IgD-negative memory B cell (primary cell): ENCODE data around the gene TRPM3. TPM values are rescaled to one million over a fixed set of nuclear protein-coding genes. Genes with fewer than 3 reads are reported as not detected.

Experiments used
- H3K27ac Mint-ChIP-seq, 3 donors: one replicate each; pipeline ENCODE4 v1.8.0; 2020 to 2022; ENCODE audit warnings: mild to moderate bottlenecking in 3 of 3, mixed read lengths in 3 of 3, moderate library complexity in 1 of 3
- H3K27me3 Mint-ChIP-seq: one replicate; pipeline ENCODE4 v1.8.0; 2021; ENCODE audit warnings: mixed read lengths
- H3K36me3 Mint-ChIP-seq: one replicate; pipeline ENCODE4 v1.8.0; 2020; ENCODE audit warnings: mild to moderate bottlenecking, mixed read lengths
- H3K4me1 Mint-ChIP-seq, 3 donors: one replicate each; pipeline ENCODE4 v1.8.0; 2020 to 2022; ENCODE audit warnings: mixed read lengths in 3 of 3, mild to moderate bottlenecking in 1 of 3
- H3K4me3 Mint-ChIP-seq, 4 donors: one replicate each; pipeline ENCODE4 v1.8.0; 2020 to 2022; ENCODE audit warnings: mild to moderate bottlenecking in 4 of 4, mixed read lengths in 4 of 4, moderate library complexity in 3 of 4
- H3K9me3 Mint-ChIP-seq, 3 donors: one replicate each; pipeline ENCODE4 v1.8.0; 2020 to 2021; ENCODE audit warnings: mixed read lengths in 3 of 3, mild to moderate bottlenecking in 1 of 3
- polyA plus RNA-seq: library from polyadenylated mRNA; unstranded; fragments of 300-500 nt; fragmentation: Illumina TruSeq; gene quantifications from one replicate; pipeline ENCODE4 v1.2.3, GENCODE V29; 2021

The TRPM3 gene
- polyA plus RNA-seq, 1 donor from 2014 or later: not detected

- H3K9me3 Mint-ChIP-seq: peaks cover 0 to 2% (median 0%) of the 10 kb centered on the region in 3 donors
- H3K36me3 Mint-ChIP-seq: no peaks in the 10 kb centered on the region
- H3K27ac Mint-ChIP-seq: no peak overlapping the region
- no peak overlapping the region for H3K4me3 Mint-ChIP-seq
- H3K4me1 Mint-ChIP-seq: no peaks in the 10 kb centered on the region
- H3K27me3 Mint-ChIP-seq: peaks cover 18% of the 10 kb centered on the region
Measured at GRCh38 chr9:70586476-70586875, 534.9 kb downstream of the TRPM3 start.

DNA sequence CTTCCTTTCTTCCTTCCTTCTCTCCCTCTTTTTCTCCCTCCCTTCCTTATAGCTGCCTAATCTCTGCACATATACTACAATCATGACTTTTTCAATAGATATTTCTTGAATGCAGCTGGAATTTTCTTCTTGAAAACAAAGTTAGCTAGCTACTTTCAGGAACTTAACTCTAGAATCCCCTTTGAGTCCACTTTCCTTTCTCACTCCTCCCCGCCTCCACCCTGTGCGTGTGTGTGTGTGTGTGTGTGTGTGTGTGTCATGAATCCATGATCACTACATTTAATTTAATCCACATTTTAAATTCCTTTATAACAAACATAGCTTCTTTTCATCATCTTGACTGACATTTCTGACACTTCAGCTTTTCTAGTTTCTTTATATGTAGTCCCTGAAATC, 539.5 kb downstream of the TRPM3 start:
- no peak overlapping the region for H3K4me3 Mint-ChIP-seq

GRCh38 chr9:70581214-70581954, 540.0 kb downstream of the TRPM3 start:
- Mint-ChIP-seq H3K27me3 (no peaks in the 10 kb centered on the region), H3K36me3 (peaks cover 3% of the 10 kb centered on the region), H3K27ac (no peak overlapping the region), H3K4me1 (no peaks in the 10 kb centered on the region), H3K4me3 (no peak overlapping the region), H3K9me3 (peaks cover 0 to 2% (median 0%) of the 10 kb centered on the region in 3 donors)

More for the DNA sequence above, 539.5 kb downstream of the TRPM3 start:
- Mint-ChIP-seq H3K27me3 (no peaks in the 10 kb centered on the region), H3K9me3 (peaks cover 0 to under 1% (median 0%) of the 10 kb centered on the region in 3 donors), H3K36me3 (peaks cover under 1% of the 10 kb centered on the region), H3K4me1 (no peaks in the 10 kb centered on the region), H3K27ac (no peak overlapping the region)

- H3K4me1 Mint-ChIP-seq: no peaks in the 10 kb centered on the region
- no peak overlapping the region for H3K4me3 Mint-ChIP-seq
- peaks cover 0 to 2% (median 0%) of the 10 kb centered on the region in 3 donors for H3K9me3 Mint-ChIP-seq
- H3K36me3 Mint-ChIP-seq: peaks cover 3% of the 10 kb centered on the region
- no peaks in the 10 kb centered on the region for H3K27me3 Mint-ChIP-seq
- H3K27ac Mint-ChIP-seq: peak overlapping the region in 1 of 3 donors; percentile 18
Measured at GRCh38 chr9:70580606-70581195, 540.7 kb downstream of the TRPM3 start.

- Mint-ChIP-seq H3K9me3 (peaks cover 0 to 2% (median 0%) of the 10 kb centered on the region in 3 donors), H3K4me1 (no peaks in the 10 kb centered on the region), H3K27ac (no peak overlapping the region), H3K27me3 (no peaks in the 10 kb centered on the region), H3K4me3 (no peak overlapping the region), H3K36me3 (peaks cover 3% of the 10 kb centered on the region)
Measured at GRCh38 chr9:70579686-70580085, 541.7 kb downstream of the TRPM3 start.

GRCh38 chr9:70578720-70579119, 542.7 kb downstream of the TRPM3 start:
- Mint-ChIP-seq H3K4me1 (no peaks in the 10 kb centered on the region), H3K27ac (no peak overlapping the region), H3K36me3 (peaks cover 3% of the 10 kb centered on the region), H3K9me3 (peaks cover 0 to 2% (median 0%) of the 10 kb centered on the region in 3 donors), H3K27me3 (no peaks in the 10 kb centered on the region), H3K4me3 (no peak overlapping the region)

DNA sequence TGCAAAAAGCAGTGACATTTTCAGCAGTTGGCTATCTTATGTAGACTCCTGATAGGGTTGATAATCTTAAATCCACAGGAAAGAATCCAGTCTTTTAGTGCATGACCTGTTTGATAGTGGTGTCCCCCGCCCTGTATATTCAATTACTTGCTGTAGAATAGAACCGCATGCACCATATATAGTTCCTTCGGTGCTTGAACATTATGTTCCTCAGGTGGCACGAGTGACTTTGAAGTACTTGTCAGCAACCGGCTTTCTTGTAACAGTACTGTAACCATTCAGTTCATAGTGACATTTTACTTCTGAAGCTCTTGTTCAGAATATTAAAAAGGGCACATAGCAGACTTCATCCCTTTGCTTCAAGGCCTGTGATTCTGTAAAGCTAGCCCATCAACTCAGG, 543.8 kb downstream of the TRPM3 start:
- Mint-ChIP-seq H3K4me3 (no peak overlapping the region), H3K36me3 (peaks cover 3% of the 10 kb centered on the region)

GRCh38 chr9:70576116-70576515, 545.3 kb downstream of the TRPM3 start:
- H3K27ac Mint-ChIP-seq: peak overlapping the region in 1 of 3 donors; percentile 30
- H3K4me1 Mint-ChIP-seq: no peaks in the 10 kb centered on the region
- peaks cover 2% of the 10 kb centered on the region for H3K27me3 Mint-ChIP-seq
- peaks cover 3% of the 10 kb centered on the region for H3K36me3 Mint-ChIP-seq
- no peak overlapping the region for H3K4me3 Mint-ChIP-seq
- peaks cover 0 to 2% (median 0%) of the 10 kb centered on the region in 3 donors for H3K9me3 Mint-ChIP-seq

More for the DNA sequence above, 543.8 kb downstream of the TRPM3 start:
- no peak overlapping the region for H3K27ac Mint-ChIP-seq
- H3K9me3 Mint-ChIP-seq: peaks cover 0 to 2% (median 0%) of the 10 kb centered on the region in 3 donors
- H3K4me1 Mint-ChIP-seq: no peaks in the 10 kb centered on the region
- no peaks in the 10 kb centered on the region for H3K27me3 Mint-ChIP-seq

DNA sequence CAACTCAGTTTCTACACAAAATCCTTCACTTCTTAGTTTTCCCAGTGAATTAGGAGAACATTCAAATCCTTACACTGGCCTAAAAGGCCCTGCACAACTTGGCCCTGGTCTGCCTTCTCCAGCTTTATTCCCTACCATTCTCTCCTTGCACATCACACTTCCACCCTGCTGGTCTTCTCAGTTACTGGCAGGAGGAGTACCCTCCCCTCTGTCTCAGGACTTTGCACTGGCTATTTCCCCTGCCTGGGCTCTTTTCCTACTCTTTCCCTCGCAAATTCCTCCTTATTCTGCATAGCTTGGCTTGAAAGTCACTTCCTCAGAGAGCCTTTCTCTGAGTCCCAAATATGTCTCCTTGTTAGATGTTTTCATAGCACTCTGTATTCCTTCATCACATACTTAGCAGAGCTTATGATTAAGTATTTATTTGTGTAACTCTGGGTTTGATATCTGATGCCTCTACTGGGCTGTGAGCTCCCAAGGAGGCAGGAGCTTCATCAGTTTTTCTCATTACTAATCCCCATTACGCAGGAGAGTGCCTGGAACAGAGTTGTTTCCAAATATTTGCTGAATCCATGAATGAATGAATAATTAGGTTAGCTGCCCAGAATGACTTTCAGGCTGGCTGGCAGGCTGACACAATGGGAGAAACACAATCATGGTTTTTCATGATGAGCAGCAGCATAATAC, 547.1 kb downstream of the TRPM3 start:
- Mint-ChIP-seq H3K27ac (no peak overlapping the region), H3K4me1 (no peaks in the 10 kb centered on the region)

GRCh38 chr9:70573308-70573707, 548.1 kb downstream of the TRPM3 start:
- no peak overlapping the region for H3K4me3 Mint-ChIP-seq
- no peak overlapping the region for H3K27ac Mint-ChIP-seq
- peaks cover 0 to 2% (median 0%) of the 10 kb centered on the region in 3 donors for H3K9me3 Mint-ChIP-seq
- H3K27me3 Mint-ChIP-seq: peaks cover 2% of the 10 kb centered on the region
- H3K36me3 Mint-ChIP-seq: peaks cover 3% of the 10 kb centered on the region
- no peaks in the 10 kb centered on the region for H3K4me1 Mint-ChIP-seq

More for the DNA sequence above, 547.1 kb downstream of the TRPM3 start:
- Mint-ChIP-seq H3K9me3 (peaks cover 0 to 2% (median 0%) of the 10 kb centered on the region in 3 donors), H3K4me3 (no peak overlapping the region), H3K36me3 (peaks cover 3% of the 10 kb centered on the region), H3K27me3 (peaks cover 2% of the 10 kb centered on the region)

- Mint-ChIP-seq H3K27ac (no peak overlapping the region), H3K9me3 (no peaks in the 10 kb centered on the region), H3K4me1 (no peaks in the 10 kb centered on the region), H3K27me3 (peaks cover 2% of the 10 kb centered on the region), H3K36me3 (no peaks in the 10 kb centered on the region), H3K4me3 (no peak overlapping the region)
Measured at GRCh38 chr9:70571258-70571657, 550.2 kb downstream of the TRPM3 start.

DNA sequence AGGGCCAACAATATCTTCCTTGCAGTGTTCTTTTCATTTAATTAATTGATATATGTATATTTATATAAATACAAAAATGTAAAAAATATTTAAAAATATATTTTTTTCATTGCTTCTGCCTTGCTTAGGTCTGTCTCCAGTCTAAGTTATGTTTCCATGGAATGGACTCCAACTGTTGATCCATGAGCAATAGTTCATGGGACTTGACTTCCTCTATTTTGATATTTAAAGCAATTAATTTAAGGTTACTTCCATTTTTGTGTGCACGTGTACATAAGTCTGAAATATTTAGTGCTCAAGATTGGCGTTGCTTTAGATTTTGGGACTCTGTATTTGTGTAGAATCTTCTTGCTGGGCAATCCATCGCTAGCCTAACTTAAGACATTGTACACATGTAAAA, 551.6 kb downstream of the TRPM3 start:
- H3K27ac Mint-ChIP-seq: no peak overlapping the region
- H3K4me1 Mint-ChIP-seq: peaks cover 0 to 3% (median 0%) of the 10 kb centered on the region in 3 donors
- H3K9me3 Mint-ChIP-seq: no peaks in the 10 kb centered on the region
- H3K4me3 Mint-ChIP-seq: no peak overlapping the region
- H3K27me3 Mint-ChIP-seq: peaks cover 2% of the 10 kb centered on the region
- H3K36me3 Mint-ChIP-seq: no peaks in the 10 kb centered on the region

GRCh38 chr9:70569070-70569772, 552.2 kb downstream of the TRPM3 start:
- H3K9me3 Mint-ChIP-seq: no peaks in the 10 kb centered on the region
- H3K27me3 Mint-ChIP-seq: peaks cover 2% of the 10 kb centered on the region
- H3K27ac Mint-ChIP-seq: no peak overlapping the region
- peaks cover 2 to 7% (median 2%) of the 10 kb centered on the region in 3 donors for H3K4me1 Mint-ChIP-seq
- no peaks in the 10 kb centered on the region for H3K36me3 Mint-ChIP-seq
- no peak overlapping the region for H3K4me3 Mint-ChIP-seq

DNA sequence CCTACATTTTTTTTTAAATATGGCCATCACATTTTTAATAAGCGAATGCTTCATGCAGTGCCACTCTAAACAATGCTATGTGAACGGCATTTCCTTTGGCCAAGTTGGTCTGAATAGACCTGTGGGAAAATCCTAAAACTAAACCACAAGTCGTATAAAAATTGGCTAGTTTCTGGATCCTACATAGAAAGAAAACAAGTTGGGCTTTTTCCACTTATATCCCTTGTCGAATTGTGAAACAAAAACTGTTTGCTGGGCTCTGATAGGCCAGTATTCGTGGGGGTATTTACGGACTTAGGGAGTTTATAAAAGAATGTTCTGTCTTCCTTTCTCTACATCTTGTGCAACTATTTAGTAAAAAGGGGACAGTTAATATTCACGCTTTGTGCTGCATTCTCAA, 553.9 kb downstream of the TRPM3 start:
- Mint-ChIP-seq H3K4me3 (no peak overlapping the region), H3K4me1 (peaks cover 13 to 23% (median 18%) of the 10 kb centered on the region in 3 donors), H3K36me3 (no peaks in the 10 kb centered on the region), H3K27ac (no peak overlapping the region), H3K9me3 (no peaks in the 10 kb centered on the region), H3K27me3 (peaks cover 2% of the 10 kb centered on the region)

GRCh38 chr9:70566751-70567150, 554.7 kb downstream of the TRPM3 start:
- no peak overlapping the region for H3K4me3 Mint-ChIP-seq
- H3K36me3 Mint-ChIP-seq: no peaks in the 10 kb centered on the region
- H3K9me3 Mint-ChIP-seq: no peaks in the 10 kb centered on the region
- no peaks in the 10 kb centered on the region for H3K27me3 Mint-ChIP-seq
- peaks cover 13 to 24% (median 18%) of the 10 kb centered on the region in 3 donors for H3K4me1 Mint-ChIP-seq
- no peak overlapping the region for H3K27ac Mint-ChIP-seq
